Measurements from ENCODE around the gene OPA3. TPM values are rescaled to one million over a fixed set of nuclear protein-coding genes. Genes with fewer than 3 reads are reported as not detected.

OPA3 gene
- total RNA-seq, 1 experiment from 2014 or later = 20.5 TPM

DNA sequence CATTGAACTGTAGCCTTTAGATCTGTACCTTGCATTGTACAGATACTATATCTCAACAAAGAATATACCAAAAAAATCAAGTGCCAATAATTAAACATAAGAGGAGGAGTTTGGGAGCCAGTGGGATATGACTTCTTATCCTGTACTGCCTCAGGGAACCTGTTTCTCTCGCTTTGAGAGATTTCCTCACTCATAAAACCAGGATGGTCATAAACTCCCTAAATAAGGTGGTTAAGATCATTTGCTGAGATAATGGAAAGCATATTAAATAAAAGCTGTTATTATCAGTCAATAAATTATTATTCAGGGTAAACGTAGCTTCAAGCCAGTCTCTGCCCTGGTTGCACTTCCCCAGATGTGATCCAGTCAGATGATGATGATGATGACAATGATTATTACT lies 17.0 kb downstream of the OPA3 start:
- peak; percentile 64 for DNase-seq (ENCODE audit: low spot score)

- no peak for DNase-seq (ENCODE audit: low spot score)
Measured at GRCh38 chr19:45564131-45564780, 20.3 kb downstream of the OPA3 start.

DNA sequence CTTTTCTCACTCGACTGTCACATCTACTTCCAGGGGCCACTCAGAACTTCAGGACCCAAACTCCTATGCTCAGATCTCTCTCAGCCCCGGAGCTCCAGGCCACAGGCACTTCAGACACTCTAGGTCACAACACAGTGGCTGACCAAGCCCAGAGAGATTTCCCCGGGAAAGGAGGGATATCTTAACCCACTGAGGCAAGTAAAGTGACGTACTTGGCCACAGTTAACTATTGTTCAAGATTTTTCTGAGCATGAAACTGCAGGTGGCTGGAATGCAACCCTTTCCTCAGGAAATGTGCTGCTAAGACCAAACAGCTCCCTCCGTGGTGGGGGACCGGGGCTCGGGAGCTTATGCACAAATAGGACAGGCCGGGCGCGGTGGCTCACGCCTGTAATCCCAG lies 23.9 kb downstream of the OPA3 start:
- no peak for DNase-seq (ENCODE audit: low spot score)

DNA sequence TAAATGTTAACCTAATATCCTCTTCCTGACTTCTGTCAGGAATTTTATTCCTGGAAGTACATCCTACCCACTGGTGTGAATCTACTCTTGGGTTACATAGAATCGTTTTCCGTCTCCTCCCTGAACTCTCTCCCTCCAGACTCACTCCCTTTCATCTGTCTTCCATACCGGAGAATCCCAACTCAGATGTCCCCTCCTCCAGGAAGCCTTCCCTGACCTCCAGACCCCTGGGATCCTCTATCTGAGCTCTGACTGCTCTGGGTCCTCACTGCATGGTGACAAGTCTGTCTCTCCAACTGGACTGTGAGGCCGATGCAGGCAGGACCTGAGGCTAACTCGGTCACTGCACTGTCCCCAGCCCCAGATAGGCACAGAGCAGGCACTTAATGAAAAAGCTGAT lies 24.6 kb downstream of the OPA3 start:
- DNase-seq (ENCODE audit: low spot score) = no peak

GRCh38 chr19:45558399-45558878 lies 26.2 kb downstream of the OPA3 start:
- peak; percentile 90 for DNase-seq (ENCODE audit: low spot score)

GRCh38 chr19:45556835-45557234 lies 27.8 kb downstream of the OPA3 start:
- no peak for DNase-seq (ENCODE audit: low spot score)

DNA sequence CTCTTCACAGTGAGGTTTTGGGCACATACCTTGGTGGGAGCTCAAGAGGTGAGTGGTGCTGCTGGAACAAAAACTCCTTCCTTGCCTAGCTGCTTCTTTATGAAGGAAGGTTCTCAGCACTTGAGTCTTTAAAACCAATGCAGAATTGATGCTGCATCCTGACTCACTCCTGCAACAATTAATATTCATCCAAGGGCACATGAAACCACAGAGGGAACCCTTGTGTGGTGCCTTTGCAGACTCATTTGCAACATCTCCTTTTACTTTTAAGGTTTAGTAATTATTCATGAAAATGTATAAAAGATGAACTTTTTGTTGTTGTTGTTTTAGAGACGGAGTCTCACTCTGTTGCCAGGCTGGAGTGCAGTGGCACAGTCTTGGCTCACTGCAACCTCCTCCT lies 30.1 kb downstream of the OPA3 start:
- no peak for DNase-seq (ENCODE audit: low spot score)

- peak; percentile 98 for DNase-seq (ENCODE audit: low spot score)
Measured at GRCh38 chr19:45553464-45553863, 31.1 kb downstream of the OPA3 start.

GRCh38 chr19:45547965-45548609 lies 36.5 kb downstream of the OPA3 start:
- peak; percentile 95 for DNase-seq (ENCODE audit: low spot score)

DNA sequence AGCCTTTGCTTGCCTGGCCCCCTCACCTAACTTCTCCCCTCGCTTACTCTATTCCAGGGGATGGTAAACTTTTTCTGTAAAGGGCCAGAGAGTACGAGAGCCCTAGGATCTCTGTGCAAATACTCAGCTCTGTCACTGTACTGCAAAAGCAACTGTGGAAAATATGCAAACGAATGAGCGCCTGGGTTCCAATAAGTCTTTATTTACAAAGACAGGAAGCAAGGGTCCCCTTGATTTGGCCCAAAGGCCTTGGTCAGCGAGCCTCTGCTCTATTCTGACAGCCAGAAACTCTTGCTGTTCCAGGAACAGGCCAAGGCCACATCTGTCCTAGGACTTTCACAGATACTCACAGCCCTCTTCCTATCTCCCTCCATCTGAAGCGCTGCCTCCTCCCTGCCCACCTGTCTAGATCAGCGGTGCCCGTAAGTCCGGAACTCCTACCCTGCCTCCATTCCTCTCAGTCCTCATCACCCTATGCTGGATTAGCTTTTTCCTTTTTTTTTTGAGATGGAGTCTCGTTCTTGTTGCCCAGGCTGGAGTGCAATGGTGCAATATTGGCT lies 37.3 kb downstream of the OPA3 start:
- DNase-seq (ENCODE audit: low spot score) = no peak

DNA sequence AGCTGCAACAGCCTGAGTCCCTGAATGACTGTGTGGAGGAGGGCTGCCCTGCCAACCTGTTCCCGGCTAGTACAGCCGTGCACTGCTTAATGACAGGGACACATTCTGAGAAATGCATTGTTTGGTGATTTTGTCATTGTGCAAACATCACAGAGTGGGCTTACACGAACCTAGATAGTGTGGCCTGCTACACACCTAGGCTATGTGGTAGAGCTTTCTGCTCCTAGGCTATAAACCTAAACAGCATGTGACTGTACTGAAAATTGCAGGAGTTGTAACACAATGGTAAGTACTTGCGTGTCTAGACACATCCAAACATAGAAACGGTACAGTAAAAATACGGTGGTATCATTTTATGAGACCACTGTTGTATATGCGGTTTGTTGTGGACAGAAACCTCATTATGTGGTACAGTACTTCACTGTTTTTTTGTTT lies 42.4 kb downstream of the OPA3 start:
- no peak for DNase-seq (ENCODE audit: low spot score)

DNA sequence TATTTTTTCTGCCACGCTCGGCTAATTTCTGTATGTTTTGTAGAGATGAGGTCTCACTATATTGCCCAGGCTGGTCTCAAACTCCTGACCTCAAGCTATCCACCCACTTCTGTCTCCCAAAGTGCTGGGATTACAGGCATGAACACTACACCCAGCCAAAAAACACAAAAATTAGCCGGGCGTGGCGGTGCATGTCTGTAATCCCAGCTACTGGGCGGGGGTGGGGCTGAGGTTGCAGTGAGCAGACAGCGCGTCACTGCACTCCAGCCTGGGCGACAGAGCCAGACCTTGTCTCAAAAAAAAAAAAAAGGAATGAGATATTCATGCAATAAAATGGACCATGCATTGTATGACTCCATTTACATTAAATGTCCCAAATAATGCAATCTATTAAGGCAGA lies 45.1 kb downstream of the OPA3 start:
- DNase-seq (ENCODE audit: low spot score) = no peak

- DNase-seq (ENCODE audit: low spot score) = no peak
Measured at GRCh38 chr19:45531349-45531748, 53.3 kb downstream of the OPA3 start.

DNA sequence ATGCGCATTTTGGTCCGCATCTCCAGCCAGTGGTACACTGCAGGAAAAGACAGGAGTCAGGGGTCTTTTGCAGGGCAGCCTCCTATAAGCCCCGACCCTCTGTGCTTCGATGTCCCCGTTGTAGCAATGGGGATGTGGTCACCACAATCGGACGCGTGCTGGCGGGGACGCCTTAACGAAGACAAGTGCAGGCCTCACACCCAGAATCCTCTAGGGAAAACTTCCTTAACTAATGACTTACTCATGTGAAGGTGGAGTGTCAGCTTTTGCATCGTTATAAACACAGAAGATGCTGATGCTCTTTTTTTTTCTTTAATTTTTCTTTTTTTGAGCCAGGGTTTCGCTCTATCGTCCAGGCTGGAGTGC lies 55.2 kb downstream of the OPA3 start:
- DNase-seq (ENCODE audit: low spot score) = no peak

DNA sequence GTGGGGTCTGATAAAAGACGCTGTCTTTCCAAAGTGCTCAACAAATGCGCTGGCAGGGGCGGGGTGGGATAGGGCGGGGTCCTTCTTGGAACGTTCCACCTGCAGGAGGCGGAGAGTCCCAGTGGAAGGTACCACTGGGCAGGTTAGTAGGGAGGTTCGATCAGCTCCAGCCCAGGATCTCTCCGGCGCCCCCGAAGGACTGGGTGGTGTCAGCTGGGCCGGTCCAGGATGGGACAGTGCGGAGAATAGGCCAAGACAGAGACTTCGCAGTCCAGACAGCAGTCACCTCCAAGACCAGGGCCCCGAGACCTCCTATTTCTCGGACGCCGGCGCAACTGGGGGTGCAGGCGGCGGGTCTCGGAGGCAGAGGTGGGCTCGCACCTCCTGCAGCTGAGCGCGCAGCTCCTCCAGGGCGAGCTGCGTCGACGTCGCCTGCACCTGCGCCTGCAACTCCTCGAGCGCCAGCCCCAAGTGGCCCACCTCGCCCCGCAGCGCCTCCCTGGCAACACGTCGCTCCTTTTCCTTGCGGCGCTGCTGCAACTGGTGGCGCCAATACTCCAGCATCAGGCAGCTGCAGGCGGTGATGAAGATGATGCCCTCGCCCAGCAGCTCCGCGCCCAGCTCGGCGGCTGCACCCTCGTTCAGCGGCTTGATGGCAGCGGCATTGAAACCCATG lies 55.7 kb downstream of the OPA3 start:
- DNase-seq (ENCODE audit: low spot score) = peak; percentile 98

GRCh38 chr19:45528149-45528743 lies 56.4 kb downstream of the OPA3 start:
- DNase-seq (ENCODE audit: low spot score) = peak; percentile 98

DNA sequence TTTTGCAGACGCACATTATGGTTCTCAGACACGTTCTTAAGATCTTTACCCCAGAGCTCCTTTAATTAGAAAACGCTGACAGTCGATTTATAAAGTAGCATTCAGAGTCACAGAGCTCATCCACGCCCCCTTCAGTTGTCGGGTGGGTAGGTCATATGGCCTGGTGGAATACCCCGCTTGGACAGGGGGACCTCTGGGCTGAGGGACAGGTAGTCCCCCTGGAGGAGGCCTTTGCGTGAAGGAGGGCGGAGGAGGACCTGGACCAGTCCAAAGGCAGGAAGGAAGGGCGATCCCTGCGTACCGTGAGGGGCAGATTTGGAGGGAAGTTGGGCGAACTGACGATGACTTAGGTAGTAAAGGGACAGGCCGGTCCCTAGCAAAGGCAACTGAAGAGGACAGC lies 56.9 kb downstream of the OPA3 start:
- DNase-seq (ENCODE audit: low spot score) = no peak

DNA sequence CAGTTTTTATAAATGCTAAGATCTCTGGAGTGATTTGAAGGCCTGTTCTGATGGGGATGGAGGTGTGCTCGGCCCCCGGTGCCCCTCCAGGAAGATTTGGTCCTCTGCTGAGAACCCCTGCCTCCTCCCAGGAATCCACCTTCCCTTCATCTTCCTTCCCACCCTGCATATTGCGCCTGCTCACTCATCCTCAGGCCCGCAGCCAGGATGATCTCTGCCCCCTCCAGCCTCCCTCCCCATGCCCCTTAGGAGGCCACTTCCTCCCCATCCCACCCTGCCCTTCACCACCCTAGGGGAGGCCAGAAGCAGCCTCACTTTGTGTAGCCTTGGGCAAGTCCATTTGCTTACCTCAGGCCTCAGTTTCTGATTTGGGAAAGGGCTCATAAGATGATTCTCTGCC lies 57.6 kb downstream of the OPA3 start:
- no peak for DNase-seq (ENCODE audit: low spot score)

DNA sequence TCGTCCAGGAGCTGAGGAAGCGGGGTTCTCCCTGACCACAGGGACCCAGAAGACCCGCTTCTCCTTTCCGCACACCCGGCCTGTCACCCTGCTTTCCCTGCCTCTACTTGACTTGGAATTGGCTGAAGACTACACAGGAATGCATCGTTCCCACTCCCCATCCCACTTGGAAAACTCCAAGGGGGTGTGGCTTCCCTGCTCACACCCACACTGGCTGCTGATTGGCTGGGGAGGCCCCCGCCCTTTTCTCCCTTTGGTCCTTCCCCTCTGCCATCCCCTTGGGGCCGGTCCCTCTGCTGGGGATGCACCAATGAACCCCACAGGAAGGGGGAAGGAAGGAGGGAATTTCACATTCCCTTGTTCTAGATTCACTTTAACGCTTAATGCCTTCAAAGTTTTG lies 58.5 kb downstream of the OPA3 start:
- DNase-seq (ENCODE audit: low spot score) = peak; percentile 94

DNA sequence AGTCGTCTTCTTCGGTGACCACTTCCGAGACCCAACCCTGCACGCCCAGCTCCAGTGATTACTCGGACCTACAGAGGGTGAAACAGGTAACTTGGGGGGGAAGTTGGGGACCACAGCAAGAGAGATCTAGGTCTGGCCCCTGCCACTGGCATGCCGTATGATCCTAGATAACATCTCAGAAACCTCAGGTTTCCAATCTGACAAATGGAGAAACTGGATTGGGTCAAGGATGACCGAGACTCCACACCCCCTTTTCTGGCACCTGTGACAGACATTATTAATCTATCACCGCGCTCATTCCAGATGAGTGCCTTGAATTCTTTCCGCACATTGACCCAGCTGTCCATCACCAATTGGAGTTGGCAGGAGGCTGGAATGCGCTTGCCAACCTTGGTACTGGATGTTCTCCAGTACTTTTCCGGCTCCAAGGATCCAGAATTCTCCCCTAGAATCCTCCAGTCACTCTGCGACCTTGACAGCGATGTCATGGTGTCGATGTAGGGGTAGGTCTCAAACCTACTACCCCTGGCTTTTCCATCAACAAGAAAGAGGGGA lies 60.0 kb downstream of the OPA3 start:
- no peak for DNase-seq (ENCODE audit: low spot score)

DNA sequence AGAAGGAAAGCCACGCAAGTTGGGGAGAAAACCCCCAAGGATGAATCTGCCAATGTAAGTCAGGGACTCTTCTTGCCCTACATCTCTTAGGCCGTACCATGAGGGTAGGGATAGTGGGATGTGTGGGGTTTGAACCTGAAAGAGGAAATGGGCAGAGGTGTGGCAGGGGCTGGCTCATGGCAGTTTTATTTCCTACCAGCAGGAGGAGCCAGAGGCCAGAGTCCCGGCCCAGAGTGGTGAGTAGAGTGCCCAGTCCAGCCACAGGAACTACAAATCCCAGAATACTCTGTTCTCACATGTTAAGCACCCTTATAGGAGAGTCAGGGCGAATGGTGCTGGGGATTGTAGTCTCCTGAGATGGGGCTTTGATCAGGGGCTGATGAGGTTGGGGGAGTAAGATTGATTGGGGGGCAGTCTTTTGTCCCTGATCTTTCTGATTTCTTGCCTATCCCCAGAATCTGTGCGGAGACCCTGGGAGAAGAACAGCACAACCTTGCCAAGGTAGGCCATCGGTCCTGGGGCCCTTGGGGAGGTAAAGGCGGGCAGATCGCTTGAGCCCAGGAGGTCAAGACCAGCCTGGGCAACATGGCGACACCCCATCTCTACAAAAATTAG lies 60.9 kb downstream of the OPA3 start:
- peak; percentile 99 for DNase-seq (ENCODE audit: low spot score)

All from HT-29 (cell line).